Cardiac septum (tissue), 1 donor: ENCODE results near the gene CREBBP. TPM values are rescaled to one million over a fixed set of nuclear protein-coding genes. Genes with fewer than 3 reads are reported as not detected.
"Not testable (repeated sequence)": the region's sequence is repeated elsewhere in the genome, so short reads cannot be mapped to it uniquely, and the experiment has no call there.

Experiments
- DNase-seq: peaks from one replicate; pipeline ENCODE4 v3.0.0-alpha.2; 2020; ENCODE audit warnings: low spot score
- intact Hi-C: fragments of 100-400 bp; cut with DNase I; formaldehyde crosslinking; loops from one replicate; pipeline ENCODE4 v1.14.0; 2022
- long read RNA-seq: library from polyadenylated mRNA; unstranded; transcript quantifications from one replicate; pipeline ENCODE4 v2.0.0, GENCODE V29; 2021
- total RNA-seq: library from RNA; stranded (reverse); fragmentation: NEBNext Ultra II Directional; extraction: Animal tissue kit (Norgen Biotek cat#: 25700); gene quantifications from one replicate; pipeline ENCODE4 v1.2.1, GENCODE V29; 2021
- donor health status: DM: no; HTN: no; CAD: no.

The CREBBP gene
- 39.0 TPM for total RNA-seq
- long read RNA-seq, partial matches to known transcripts: 13 of 26 reads
- long read RNA-seq, other reads (novel, unspliced or antisense): 13 of 26 reads

GRCh38 chr16:3880623-3881498, at the start of gene CREBBP:
CREBBP (minus strand) TSS chr16:3880713; CDS start chr16:3879916, 797 bp downstream.
- intact Hi-C loops: loop anchor here (5.0 kb wide), 2 partner anchors 164 to 269 kb away; partner anchors contain the start of genes SLX4 and TRAP1
- DNase-seq: peak; percentile 94

GRCh38 chr16:3927147-3927546, 46.6 kb upstream of the CREBBP start:
- intact Hi-C loops, DNase-seq: not testable (repeated sequence)

GRCh38 chr16:3924763-3925162, 44.2 kb upstream of the CREBBP start:
- intact Hi-C loops: no loop called here
- DNase-seq: no peak

GRCh38 chr16:3922241-3922640, 41.7 kb upstream of the CREBBP start:
- intact Hi-C loops: no loop called here
- DNase-seq: no peak

- DNase-seq: no peak
- intact Hi-C loops: no loop called here
These were observed 39.7 kb upstream of the CREBBP start for GRCh38 chr16:3920206-3920605.

GRCh38 chr16:3919413-3919812, 38.9 kb upstream of the CREBBP start:
- DNase-seq: no peak
- intact Hi-C loops: no loop called here

- intact Hi-C loops: no loop called here
- no peak for DNase-seq
These were observed 35.1 kb upstream of the CREBBP start for GRCh38 chr16:3915426-3916260.

GRCh38 chr16:3912897-3913296, 32.4 kb upstream of the CREBBP start:
- intact Hi-C loops: no loop called here
- no peak for DNase-seq

GRCh38 chr16:3912373-3912772, 31.9 kb upstream of the CREBBP start:
- intact Hi-C loops: no loop called here
- DNase-seq: no peak

GRCh38 chr16:3911741-3912140, 31.2 kb upstream of the CREBBP start:
- DNase-seq, intact Hi-C loops: not testable (repeated sequence)

GRCh38 chr16:3909791-3910583, 29.5 kb upstream of the CREBBP start:
- no peak for DNase-seq
- intact Hi-C loops: no loop called here

GRCh38 chr16:3908951-3909437, 28.5 kb upstream of the CREBBP start:
- DNase-seq: no peak
- intact Hi-C loops: no loop called here

GRCh38 chr16:3907586-3907985, 27.1 kb upstream of the CREBBP start:
- DNase-seq: no peak
- intact Hi-C loops: no loop called here

- intact Hi-C loops: no loop called here
- DNase-seq: no peak
These were observed 25.9 kb upstream of the CREBBP start for GRCh38 chr16:3906363-3906762.

GRCh38 chr16:3904875-3905274, 24.4 kb upstream of the CREBBP start:
- no peak for DNase-seq
- intact Hi-C loops: no loop called here

GRCh38 chr16:3890091-3890490, 9.6 kb upstream of the CREBBP start:
- no peak for DNase-seq
- intact Hi-C loops: no loop called here

GRCh38 chr16:3889059-3889458, 8.5 kb upstream of the CREBBP start:
- DNase-seq: no peak
- intact Hi-C loops: no loop called here

GRCh38 chr16:3885999-3886398, 5.5 kb upstream of the CREBBP start:
- intact Hi-C loops, DNase-seq: not testable (repeated sequence)

GRCh38 chr16:3884398-3884797, 3.9 kb upstream of the CREBBP start:
- DNase-seq: no peak
- intact Hi-C loops: loop anchor here (5.0 kb wide), 2 partner anchors 167 to 272 kb away; partner anchors contain the start of genes SLX4 and TRAP1
